ENCODE results near the gene PFAS.
A peak's percentile ranks its signal among the peaks of the same experiment; 100 is the strongest.

Gene PFAS

DNA sequence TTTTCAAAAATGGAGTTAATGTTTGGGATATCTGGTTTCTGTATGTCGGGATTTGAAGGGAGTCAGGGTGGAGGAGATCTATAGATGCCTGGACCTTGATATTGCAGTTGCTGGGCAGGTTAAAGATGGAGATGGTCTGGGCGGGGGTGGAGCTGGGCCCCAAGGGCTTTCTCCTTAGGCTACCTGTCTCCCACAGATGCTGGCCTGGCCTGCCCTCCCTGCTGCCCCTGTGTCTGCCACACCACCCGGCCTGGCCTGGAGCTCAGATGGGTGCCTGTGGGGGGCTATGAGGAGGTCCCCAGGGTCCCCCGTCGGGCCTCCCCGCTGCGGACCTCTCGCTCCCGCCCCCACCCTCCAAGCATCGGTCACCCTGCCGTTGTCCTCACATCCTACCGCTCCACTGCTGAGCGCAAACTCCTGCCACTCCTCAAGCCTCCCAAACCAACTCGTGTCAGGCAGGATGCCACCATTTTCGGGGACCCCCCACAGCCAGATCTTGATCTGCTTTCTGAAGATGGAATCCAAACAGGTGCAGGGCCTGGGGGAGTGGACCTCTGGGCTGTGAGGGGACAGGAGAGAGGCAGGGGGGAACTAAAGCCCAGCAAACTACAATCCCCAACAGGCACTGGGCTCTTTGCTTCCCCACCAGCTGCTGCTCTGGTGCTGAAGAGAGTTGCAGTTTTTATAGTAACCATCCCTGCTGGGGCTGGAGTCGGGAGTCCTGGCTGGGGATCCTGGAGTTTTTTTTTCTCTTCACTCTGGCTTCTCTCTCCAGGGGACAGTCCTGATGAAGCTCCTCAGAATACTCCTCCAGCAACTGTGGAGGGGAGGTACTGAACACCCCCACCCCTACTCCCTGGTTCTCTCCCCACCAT is 63.9 kb downstream of the PFAS start:
- no peak for DNase-seq

DNA sequence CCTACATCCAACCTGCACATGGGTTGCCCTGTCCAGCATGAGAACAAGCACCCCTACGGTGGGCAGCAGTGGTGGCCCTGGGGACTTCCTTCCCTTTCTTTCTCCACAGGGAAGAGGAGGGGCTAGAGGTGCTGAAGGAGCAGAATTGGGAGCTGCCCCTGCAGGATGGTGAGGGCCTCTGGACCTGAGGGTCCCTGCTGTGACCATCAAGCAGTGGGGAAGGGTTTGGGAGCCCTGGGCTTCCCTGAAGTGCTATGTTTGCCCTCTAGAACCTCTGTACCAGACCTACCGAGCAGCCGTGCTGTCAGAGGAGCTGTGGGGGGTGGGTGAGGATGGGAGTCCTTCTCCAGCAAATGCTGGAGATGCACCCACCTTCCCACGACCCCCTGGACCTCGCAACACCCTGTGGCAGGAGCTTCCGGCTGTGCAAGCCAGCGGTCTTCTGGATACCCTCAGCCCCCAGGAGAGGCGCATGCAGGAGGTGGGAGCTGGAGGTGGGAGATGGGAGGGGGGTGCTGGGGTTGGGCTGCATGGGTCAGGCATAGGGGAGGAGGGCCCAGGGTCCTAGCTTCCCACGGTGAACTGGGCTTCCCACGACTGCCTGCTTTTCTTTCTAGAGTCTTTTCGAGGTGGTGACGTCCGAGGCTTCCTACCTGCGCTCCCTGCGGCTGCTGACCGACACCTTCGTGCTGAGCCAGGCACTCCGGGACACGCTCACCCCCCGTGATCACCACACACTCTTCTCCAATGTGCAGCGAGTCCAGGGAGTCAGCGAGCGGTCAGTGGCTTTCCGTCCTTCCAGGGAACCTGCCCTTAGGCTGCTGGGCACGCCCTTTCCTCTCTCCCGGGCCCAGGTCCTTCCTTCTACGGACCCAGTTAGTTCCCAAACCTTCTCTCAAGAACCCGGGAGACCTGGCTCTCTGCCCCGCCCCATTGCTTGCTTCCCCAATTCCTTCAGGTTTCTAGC is 66.0 kb downstream of the PFAS start:
- peak; percentile 37 for DNase-seq

DNA sequence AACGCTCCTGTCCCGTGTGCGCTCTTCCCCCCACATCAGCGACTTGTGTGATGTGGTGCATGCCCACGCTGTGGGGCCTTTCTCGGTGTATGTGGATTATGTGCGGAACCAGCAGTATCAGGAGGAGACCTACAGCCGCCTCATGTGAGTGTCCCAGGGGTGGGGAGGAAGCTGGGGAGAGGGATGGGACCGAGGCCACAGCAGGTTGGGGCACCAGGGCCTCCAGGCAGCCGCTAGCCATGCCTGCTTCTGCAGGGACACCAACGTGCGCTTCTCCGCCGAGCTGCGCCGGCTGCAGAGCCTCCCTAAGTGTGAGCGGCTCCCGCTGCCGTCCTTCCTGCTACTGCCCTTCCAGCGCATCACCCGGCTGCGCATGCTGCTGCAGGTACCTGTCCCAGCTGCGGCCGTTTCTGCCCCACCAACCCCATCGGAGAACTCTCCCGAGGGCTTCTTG is 66.7 kb downstream of the PFAS start:
- DNase-seq: peak; percentile 35

DNA sequence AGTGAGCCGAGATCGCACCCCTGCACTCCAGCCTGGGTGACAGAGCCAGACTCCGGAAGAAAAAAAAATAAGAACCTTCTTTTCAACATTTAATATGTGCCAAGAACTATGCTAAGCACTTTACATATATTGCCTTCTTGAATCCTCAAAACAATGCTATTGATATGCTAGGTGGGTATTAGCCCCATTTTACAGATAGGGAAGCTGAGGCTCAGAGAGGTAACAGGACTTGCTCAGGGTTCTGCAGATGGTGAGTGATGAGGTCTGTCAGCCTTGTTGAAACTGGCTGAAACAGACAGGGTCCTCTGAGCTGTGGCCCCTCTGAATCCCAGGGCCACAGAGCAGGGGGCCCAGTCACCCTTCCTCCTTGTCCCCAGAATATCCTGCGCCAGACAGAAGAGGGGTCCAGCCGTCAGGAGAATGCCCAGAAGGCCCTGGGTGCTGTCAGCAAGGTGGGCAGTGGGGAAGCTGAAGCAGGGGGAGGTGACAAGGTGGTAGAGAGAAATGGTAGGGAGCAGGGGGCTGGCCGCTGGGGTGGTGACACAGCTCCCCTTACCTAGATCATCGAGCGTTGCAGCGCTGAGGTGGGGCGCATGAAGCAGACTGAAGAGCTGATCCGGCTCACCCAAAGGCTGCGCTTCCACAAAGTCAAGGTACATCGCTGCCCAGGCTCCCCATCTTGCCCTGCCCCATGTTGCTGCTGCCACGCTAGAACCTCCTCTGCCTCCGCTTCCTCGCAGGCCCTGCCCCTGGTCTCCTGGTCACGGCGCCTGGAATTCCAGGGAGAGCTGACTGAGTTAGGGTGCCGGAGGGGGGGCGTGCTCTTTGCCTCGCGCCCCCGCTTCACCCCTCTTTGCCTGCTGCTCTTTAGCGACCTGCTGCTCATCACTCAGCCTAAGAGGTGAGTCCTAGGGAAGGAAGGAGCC is 69.2 kb downstream of the PFAS start:
- no peak for DNase-seq
